GM23338 (cell line): Measurements from ENCODE around the gene TENM4. TPM values are rescaled to one million over a fixed set of nuclear protein-coding genes. Genes with fewer than 3 reads are reported as not detected.

Source experiments
- ATAC-seq: fragments of 200-7000 bp; cut with Tn5 transposase; 3 replicates; pipeline ENCODE4 v1.9.1; 2020
- DNase-seq: peaks from one replicate; pipeline ENCODE4 v3.0.0-alpha.2; 2015; ENCODE audit warnings: low spot score
- H2AFZ ChIP-seq: fragments of 200-600 bp; sonication (generic); 2 replicates; pipeline ENCODE4 v1.8.0; 2016; ENCODE audit warnings: antibody characterized with exemption, mild to moderate bottlenecking, moderate library complexity
- H3F3A ChIP-seq: fragments of 200-600 bp; sonication (generic); replicated peaks from 2 replicates; pipeline ENCODE4 v1.8.0; 2017; ENCODE audit warnings: antibody characterized with exemption, mixed run types, low read depth
- H3K27ac ChIP-seq: fragments of 200-600 bp; sonication (generic); 2 replicates; pipeline ENCODE4 v1.6.1; 2016; ENCODE audit warnings: low read depth
- H3K27me3 ChIP-seq: fragments of 200-600 bp; sonication (generic); 2 replicates; pipeline ENCODE4 v1.8.0; 2016; ENCODE audit warnings: mild to moderate bottlenecking, mixed run types, moderate library complexity; ENCODE audit not compliant: insufficient read depth
- H3K36me3 ChIP-seq: fragments of 200-600 bp; sonication (generic); 2 replicates; pipeline ENCODE4 v1.8.0; 2016; ENCODE audit warnings: mild to moderate bottlenecking; ENCODE audit not compliant: insufficient read depth
- H3K4me1 ChIP-seq: fragments of 200-600 bp; sonication (generic); 2 replicates; pipeline ENCODE4 v1.8.0; 2016; ENCODE audit warnings: mild to moderate bottlenecking, moderate library complexity; ENCODE audit not compliant: insufficient read depth
- H3K4me2 ChIP-seq: fragments of 200-600 bp; sonication (generic); 2 replicates; pipeline ENCODE4 v1.7.1; 2017; ENCODE audit warnings: mixed run types
- H3K4me3 ChIP-seq: fragments of 200-600 bp; sonication (generic); 2 replicates; pipeline ENCODE4 v1.6.1; 2016; ENCODE audit warnings: mixed run types
- H3K79me2 ChIP-seq: fragments of 200-600 bp; sonication (generic); replicated peaks from 2 replicates; pipeline ENCODE4 v1.8.0; 2017; ENCODE audit warnings: mild to moderate bottlenecking; ENCODE audit not compliant: insufficient read depth
- H3K9me2 ChIP-seq: fragments of 200-600 bp; sonication (generic); 2 replicates; pipeline ENCODE4 v1.8.0; 2017; ENCODE audit not compliant: insufficient read depth
- H4K20me1 ChIP-seq: fragments of 200-600 bp; sonication (generic); replicated peaks from 2 replicates; pipeline ENCODE4 v1.8.0; 2017; ENCODE audit warnings: mild to moderate bottlenecking; ENCODE audit not compliant: insufficient read depth
- H3K27ac Mint-ChIP-seq: 2 replicates; pipeline ENCODE4 v1.8.0; 2020; ENCODE audit warnings: inconsistent platforms, mild to moderate bottlenecking, moderate library complexity, mixed read lengths
- H3K27me3 Mint-ChIP-seq: 3 replicates; pipeline ENCODE4 v1.8.0; 2022; ENCODE audit warnings: low read depth, mild to moderate bottlenecking, moderate library complexity, mixed read lengths, inconsistent platforms; ENCODE audit not compliant: insufficient read depth, poor library complexity
- H3K36me3 Mint-ChIP-seq: 3 replicates; pipeline ENCODE4 v1.8.0; 2021; ENCODE audit warnings: low read depth, mild to moderate bottlenecking, inconsistent platforms, moderate library complexity, mixed read lengths
- H3K4me1 Mint-ChIP-seq: 3 replicates; pipeline ENCODE4 v1.8.0; 2020; ENCODE audit warnings: mild to moderate bottlenecking, inconsistent platforms, mixed read lengths
- H3K4me3 Mint-ChIP-seq: 3 replicates; pipeline ENCODE4 v1.8.0; 2021; ENCODE audit warnings: moderate library complexity, mild to moderate bottlenecking, inconsistent platforms, mixed read lengths
- H3K9me3 Mint-ChIP-seq: 3 replicates; pipeline ENCODE4 v1.8.0; 2020; ENCODE audit warnings: moderate library complexity, mild to moderate bottlenecking, inconsistent platforms, mixed read lengths
- CREB1 ChIP-seq: fragments of 250-450 bp; sonication (Bioruptor Pico); IDR thresholded peaks from 2 replicates; pipeline ENCODE4 v1.5.0; 2020; ENCODE audit warnings: low read depth, mild to moderate bottlenecking, moderate library complexity
- CTCF ChIP-seq, 2 experiments: fragments of 200-600 bp in 1 of 2; sonication (generic) in 1 of 2; conservative IDR thresholded peaks; 2 replicates each; pipeline versions ENCODE4 v1.5.1 to v1.6.1; 2016 to 2017; ENCODE audit warnings: antibody characterized with exemption in 2 of 2, low read depth in 2 of 2, mild to moderate bottlenecking in 2 of 2, moderate library complexity in 1 of 2
- ETS1 ChIP-seq: IDR thresholded peaks from 2 replicates; pipeline ENCODE4 v1.6.1; 2016; ENCODE audit warnings: antibody characterized with exemption
- REST ChIP-seq: IDR thresholded peaks from one replicate; pipeline ENCODE4 v1.6.1; 2018; ENCODE audit warnings: antibody characterized with exemption; ENCODE audit not compliant: unreplicated experiment
- ZNF462 ChIP-seq: fragments of 250-450 bp; sonication (Bioruptor Pico); IDR thresholded peaks from 2 replicates; pipeline ENCODE4 v1.5.0; 2020; ENCODE audit warnings: mild to moderate bottlenecking, moderate library complexity
- polyA plus RNA-seq: library from polyadenylated mRNA; unstranded; fragments of >200 nt; fragmentation: Nextera tagmentation; extraction: Ambion mirVana; gene quantifications from 2 replicates; pipeline ENCODE4 v1.2.1, GENCODE V29; 2016
- total RNA-seq: library from RNA; depleted of rRNA; stranded (reverse); fragments of >200 nt; shearing (Covaris generic); gene quantifications from 2 replicates; pipeline ENCODE4 v1.2.3, GENCODE V29; 2014

The TENM4 gene
- total and polyA plus RNA-seq, 2 experiments from 2014 or later = 7.3 TPM

GRCh38 chr11:79195209-79195608 is 245.6 kb downstream of the TENM4 start (continued):
- no peak for TF ChIP-seq ZNF462 (CRISPR knock-in tag)
- TF ChIP-seq CTCF (conservative IDR thresholded peaks at IDR 0.05; ENCODE audit: low read depth in 2 of 2) = no peak

GRCh38 chr11:79193663-79194310 is 247.0 kb downstream of the TENM4 start:
- Mint-ChIP-seq H3K27me3 (peaks cover 4% of the 10 kb centered on the region), H3K9me3 (peaks cover 20% of the 10 kb centered on the region), H3K4me1 (no peaks in the 10 kb centered on the region), H3K4me3 (no peak overlapping the region), H3K27ac (no peak overlapping the region), H3K36me3 (peaks cover 14% of the 10 kb centered on the region)
- Histone ChIP-seq H3K36me3 (no peaks in the 10 kb centered on the region; the same call in 1 of the 2 replicates), H3K27ac (no peak overlapping the region), H3K4me2 (no peak overlapping the region), H3K27me3 (no peaks in the 10 kb centered on the region), H3K4me3 (no peak overlapping the region), H3K79me2 (no peaks in the 10 kb centered on the region), H3F3A (no peaks in the 10 kb centered on the region), H2AFZ (no peak overlapping the region), H3K9me2 (no peaks in the 10 kb centered on the region), H4K20me1 (no peaks in the 10 kb centered on the region), H3K4me1 (no peaks in the 10 kb centered on the region)
- DNase-seq (no peak), ATAC-seq (no peak)
- no peak for TF ChIP-seq ETS1
- TF ChIP-seq CREB1 = no peak
- TF ChIP-seq REST = no peak
